K562 (cell line): Measurements from ENCODE around the gene ST3GAL3. TPM values are rescaled to one million over a fixed set of nuclear protein-coding genes. Genes with fewer than 3 reads are reported as not detected.

Experiments used
- AFF1 ChIP-seq, 2 experiments: fragments of 450-650 bp; IDR thresholded peaks; 2 replicates each; pipeline ENCODE4 v1.6.1; 2018; ENCODE audit warnings: mild to moderate bottlenecking in 2 of 2, low read depth in 1 of 2; ENCODE audit not compliant: partially characterized antibody in 2 of 2
- AFF4 ChIP-seq: sonication (generic); formaldehyde crosslinking; IDR thresholded peaks from 2 replicates; pipeline ENCODE4 v1.8.0; 2023; ENCODE audit warnings: mild to moderate bottlenecking, missing genetic modification reagents
- CEBPG ChIP-seq, 3 experiments: fragments of 200-800 bp in 1 of 3; sonication (Bioruptor generic) in 1 of 3; sonication (generic) in 1 of 3; formaldehyde crosslinking in 1 of 3; IDR thresholded peaks in 2 of 3; conservative IDR thresholded peaks in 1 of 3; 2 replicates each; pipeline versions ENCODE4 v1.6.1 to v1.8.0; 2016 to 2022; ENCODE audit warnings: missing compliant biosample characterization in 2 of 3, missing genetic modification characterization in 2 of 3, mild to moderate bottlenecking in 1 of 3, missing genetic modification reagents in 1 of 3
- EGR1 ChIP-seq: fragments of 450-650 bp; conservative IDR thresholded peaks from 2 replicates; pipeline ENCODE4 v1.6.1; 2017; ENCODE audit warnings: mild to moderate bottlenecking
- GTF2A2 ChIP-seq: IDR thresholded peaks from 2 replicates; pipeline ENCODE4 v1.6.1; 2016; ENCODE audit warnings: mild to moderate bottlenecking, missing genetic modification characterization, missing compliant biosample characterization
- HDGF ChIP-seq: fragments of 450-650 bp; IDR thresholded peaks from 2 replicates; pipeline ENCODE4 v1.6.1; 2016
- HMG20A ChIP-seq: fragments of 450-650 bp; formaldehyde crosslinking; conservative IDR thresholded peaks from 2 replicates; pipeline ENCODE4 v1.4.0; 2020; ENCODE audit warnings: mild to moderate bottlenecking, mixed read lengths
- NEUROD1 ChIP-seq: fragments of 150-350 bp; IDR thresholded peaks from 2 replicates; pipeline ENCODE4 v1.6.1; 2014; ENCODE audit warnings: borderline replicate concordance, low read length, low read depth; ENCODE audit not compliant: partially characterized antibody
- NFYB ChIP-seq: IDR thresholded peaks from 2 replicates; pipeline ENCODE4 v1.6.1; 2011; ENCODE audit warnings: mild to moderate bottlenecking, moderate library complexity; ENCODE audit not compliant: insufficient read length; ENCODE audit errors: extremely low read depth
- RNF2 ChIP-seq: sonication (generic); IDR thresholded peaks from 2 replicates; pipeline ENCODE4 v1.6.1; 2016
- TAL1 ChIP-seq: fragments of 450-650 bp; IDR thresholded peaks from 2 replicates; pipeline ENCODE4 v1.6.1; 2016; ENCODE audit warnings: mild to moderate bottlenecking
- TBL1XR1 ChIP-seq, 2 experiments: IDR thresholded peaks; 2 replicates each; pipeline ENCODE4 v1.6.1; 2012; ENCODE audit warnings: improper control_type of control experiment in 2 of 2, low read length in 2 of 2, mild to moderate bottlenecking in 1 of 2
- TSC22D4 ChIP-seq: fragments of 450-650 bp; IDR thresholded peaks from 2 replicates; pipeline ENCODE4 v1.6.1; 2016; ENCODE audit warnings: missing genetic modification characterization, missing biosample characterization, control low read depth
- XRCC4 ChIP-seq: IDR thresholded peaks from one replicate; pipeline ENCODE4 v1.6.1; 2011; ENCODE audit not compliant: insufficient read depth, insufficient read length; ENCODE audit errors: extremely low read depth
- ZNF133 ChIP-seq: fragments of 250-450 bp; sonication (Bioruptor Pico); IDR thresholded peaks from 2 replicates; pipeline ENCODE4 v1.4.0; 2020; ENCODE audit warnings: mild to moderate bottlenecking
- ZNF3 ChIP-seq: fragments of 250-450 bp; sonication (Bioruptor Pico); IDR thresholded peaks from 2 replicates; pipeline ENCODE4 v1.5.0; 2021; ENCODE audit warnings: mild to moderate bottlenecking, moderate library complexity
- polyA plus RNA-seq, 8 experiments: library from polyadenylated mRNA; depleted of rRNA in 4 of 8; stranded (reverse) in 5 of 8; unstranded in 3 of 8; fragments of >200 nt; fragmentation: Nextera tagmentation in 2 of 8; fragmentation: Illumina TruSeq in 1 of 8; extraction: Ambion mirVana in 2 of 8; extraction: Trizol in 1 of 8; gene quantifications; 2 replicates each; pipeline versions ENCODE4 v1.2.1 to v1.2.3, GENCODE V29; 2011 to 2014; ENCODE audit warnings: inconsistent platforms in 1 of 8, missing spikeins in 1 of 8
- total RNA-seq, 7 experiments: library from RNA; depleted of rRNA in 6 of 7; stranded (reverse); fragments of >200 nt in 6 of 7; fragmentation: Illumina TruSeq in 2 of 7; extraction: Trizol in 2 of 7; gene quantifications; 2 replicates each; pipeline versions ENCODE4 v1.2.1 to v1.2.3, GENCODE V29; 2011 to 2021; ENCODE audit warnings: low replicate concordance in 1 of 7
- TF ChIP-seq, protein P1 (sequence below): fragments of 250-450 bp; sonication (Bioruptor Pico); IDR thresholded peaks from 2 replicates; pipeline ENCODE4 v1.4.0; 2020; ENCODE audit warnings: mild to moderate bottlenecking, moderate library complexity, borderline replicate concordance

The ST3GAL3 gene
- total and polyA plus RNA-seq, 9 of the 15 experiments (the other 6 are each of a cell fraction or from before 2014, with no cell fraction given) = 1.2 to 18.9 (median 11.0) TPM

DNA sequence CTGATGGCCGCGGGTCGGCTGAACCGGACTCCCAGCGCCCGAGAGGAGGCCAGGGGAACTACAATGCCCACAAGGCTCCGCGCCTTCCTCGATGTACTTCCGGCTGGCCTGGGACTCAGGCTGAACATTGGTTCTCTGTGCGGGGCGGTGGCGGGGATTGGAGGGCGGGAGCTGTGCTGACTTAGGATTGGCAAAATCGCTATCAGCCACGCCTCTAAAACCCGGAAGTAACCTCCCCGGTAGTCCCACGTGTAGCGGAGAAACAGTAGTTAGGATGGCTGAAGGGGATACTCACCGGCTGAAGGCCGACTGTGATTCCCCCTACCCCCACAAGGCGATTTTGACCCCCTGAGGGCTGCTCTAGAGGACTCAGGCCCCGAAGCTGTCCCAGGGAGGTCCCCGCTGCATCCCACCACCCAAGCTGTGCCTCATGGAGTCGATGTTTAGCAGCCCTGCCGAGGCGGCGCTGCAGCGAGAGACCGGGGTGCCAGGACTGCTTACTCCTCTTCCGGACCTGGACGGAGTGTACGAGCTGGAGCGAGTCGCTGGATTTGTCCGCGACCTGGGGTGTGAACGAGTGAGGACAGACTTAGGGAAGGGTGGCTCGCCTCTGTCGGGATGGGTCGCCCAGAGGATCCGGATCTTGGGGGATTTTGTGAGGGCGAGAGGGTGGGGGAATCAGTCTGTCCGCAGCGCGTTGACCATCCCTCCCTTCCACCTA, 262.6 kb downstream of the ST3GAL3 start, which contains the start of gene DPH2 (continued):
- TF ChIP-seq, protein P1, sequence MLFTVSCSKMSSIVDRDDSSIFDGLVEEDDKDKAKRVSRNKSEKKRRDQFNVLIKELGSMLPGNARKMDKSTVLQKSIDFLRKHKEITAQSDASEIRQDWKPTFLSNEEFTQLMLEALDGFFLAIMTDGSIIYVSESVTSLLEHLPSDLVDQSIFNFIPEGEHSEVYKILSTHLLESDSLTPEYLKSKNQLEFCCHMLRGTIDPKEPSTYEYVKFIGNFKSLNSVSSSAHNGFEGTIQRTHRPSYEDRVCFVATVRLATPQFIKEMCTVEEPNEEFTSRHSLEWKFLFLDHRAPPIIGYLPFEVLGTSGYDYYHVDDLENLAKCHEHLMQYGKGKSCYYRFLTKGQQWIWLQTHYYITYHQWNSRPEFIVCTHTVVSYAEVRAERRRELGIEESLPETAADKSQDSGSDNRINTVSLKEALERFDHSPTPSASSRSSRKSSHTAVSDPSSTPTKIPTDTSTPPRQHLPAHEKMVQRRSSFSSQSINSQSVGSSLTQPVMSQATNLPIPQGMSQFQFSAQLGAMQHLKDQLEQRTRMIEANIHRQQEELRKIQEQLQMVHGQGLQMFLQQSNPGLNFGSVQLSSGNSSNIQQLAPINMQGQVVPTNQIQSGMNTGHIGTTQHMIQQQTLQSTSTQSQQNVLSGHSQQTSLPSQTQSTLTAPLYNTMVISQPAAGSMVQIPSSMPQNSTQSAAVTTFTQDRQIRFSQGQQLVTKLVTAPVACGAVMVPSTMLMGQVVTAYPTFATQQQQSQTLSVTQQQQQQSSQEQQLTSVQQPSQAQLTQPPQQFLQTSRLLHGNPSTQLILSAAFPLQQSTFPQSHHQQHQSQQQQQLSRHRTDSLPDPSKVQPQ (CRISPR knock-in tag) = no peak
- peak; percentile 71 for TF ChIP-seq NEUROD1
- peak; percentile 91 for TF ChIP-seq NFYB
- no peak for TF ChIP-seq TBL1XR1 (IDR thresholded peaks at IDR 0.05; ENCODE audit: low read length in 2 of 2)
- TF ChIP-seq ZNF3 (CRISPR knock-in tag) = no peak
- no peak for TF ChIP-seq AFF4 (CRISPR knock-in tag)
- no peak for TF ChIP-seq HMG20A
- TF ChIP-seq XRCC4 = no peak
- peak; percentile 17 to 87 for TF ChIP-seq AFF1 (IDR thresholded peaks at IDR 0.05; ENCODE audit: low read depth in 1 of 2, partially characterized antibody in 2 of 2)
- TF ChIP-seq HDGF = 0 out of 2 replicates have a peak, but pooled peaks have one; percentile 6
- TF ChIP-seq EGR1 = no peak
- TF ChIP-seq TAL1 = no peak
- TF ChIP-seq GTF2A2 (tag) = no peak
- 0 out of 2 replicates have a peak, but pooled peaks have one; percentile 27 for TF ChIP-seq RNF2
- TF ChIP-seq CEBPG (CRISPR knock-in tag; IDR thresholded peaks at IDR 0.05) = no peak
- no peak for TF ChIP-seq CEBPG (tag; conservative IDR thresholded peaks at IDR 0.05 in 1 of 2, IDR thresholded peaks at IDR 0.05 in 1 of 2)
- TF ChIP-seq ZNF133 (CRISPR knock-in tag) = no peak
- TF ChIP-seq TSC22D4 (tag) = no peak
